ENCODE measurements around the gene UCK2.

Gene UCK2

DNA sequence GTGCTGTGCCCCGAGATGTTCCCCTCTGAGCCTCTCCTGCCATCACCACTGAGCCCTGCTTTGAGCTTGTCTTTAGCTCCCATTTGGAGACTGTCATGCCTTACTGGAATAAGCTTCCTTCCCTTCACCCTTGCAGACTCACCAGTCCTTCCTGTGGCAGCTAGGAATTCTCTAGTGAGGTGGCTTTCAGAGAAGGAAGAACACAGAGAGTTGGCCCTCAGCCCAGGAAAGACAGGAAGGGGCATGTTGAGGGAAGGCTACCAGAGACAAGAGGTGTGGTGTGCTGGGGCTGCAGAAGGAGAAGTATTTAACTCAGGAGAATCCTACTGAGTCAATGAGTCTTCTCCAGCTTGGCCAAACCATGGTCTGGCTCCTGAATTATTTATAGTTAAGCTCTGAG lies 76.3 kb downstream of the UCK2 start:
- no peak for DNase-seq

- no peak for DNase-seq
Measured at GRCh38 chr1:165904948-165905347, 77.5 kb downstream of the UCK2 start.

DNA sequence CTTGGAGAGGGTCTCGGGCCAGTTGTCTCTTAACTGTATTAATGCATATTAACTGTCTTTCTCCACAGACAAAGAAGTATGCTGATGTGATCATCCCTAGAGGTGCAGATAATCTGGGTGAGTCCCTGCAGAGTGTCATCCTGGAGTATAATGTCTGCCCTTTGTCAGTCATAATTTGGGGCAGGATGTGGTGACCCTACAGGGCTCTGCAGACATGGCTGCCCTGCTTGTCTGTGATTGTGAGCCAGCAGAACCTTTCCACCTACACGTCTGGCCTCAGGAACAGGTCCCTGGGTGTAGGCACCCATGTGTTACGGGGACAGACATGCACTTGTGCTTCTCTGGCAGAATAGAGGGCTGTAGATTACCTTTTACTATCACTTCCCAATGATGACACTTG lies 78.4 kb downstream of the UCK2 start:
- DNase-seq: no peak

GRCh38 chr1:165907256-165907857 lies 79.9 kb downstream of the UCK2 start:
- no peak for DNase-seq

DNA sequence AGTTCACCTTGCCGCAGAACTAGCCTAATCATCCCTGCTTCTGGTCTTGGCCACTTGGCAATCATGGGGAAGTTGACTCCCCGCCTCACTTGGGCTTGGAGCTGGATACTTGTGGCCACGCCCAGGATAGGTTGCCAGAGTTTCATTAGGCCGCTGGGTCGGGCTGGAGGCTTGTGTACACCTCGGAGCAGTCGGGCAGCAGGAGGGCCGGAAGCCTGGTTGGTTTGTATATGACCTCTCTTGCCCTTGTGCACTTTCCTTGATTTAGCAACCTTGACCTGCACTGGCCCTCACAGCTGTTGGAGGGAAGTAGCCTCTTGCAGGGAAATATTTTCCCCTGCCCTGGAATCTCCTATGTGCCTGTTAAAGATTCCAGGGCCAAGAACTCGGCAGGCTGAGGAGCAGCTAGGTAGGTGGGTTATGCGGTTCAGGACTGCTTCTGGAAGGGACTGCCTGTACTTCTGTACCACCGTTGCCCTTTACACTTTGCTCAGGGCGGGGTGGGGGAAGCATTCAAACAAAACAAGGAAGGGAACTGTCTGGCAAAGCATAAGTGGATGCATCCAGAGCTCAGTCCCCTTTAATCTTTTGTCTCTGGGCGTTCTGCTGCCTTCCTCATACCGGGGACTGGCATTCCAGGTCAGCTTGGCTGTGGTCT lies 83.5 kb downstream of the UCK2 start:
- DNase-seq: no peak

GRCh38 chr1:165911609-165912281 lies 84.3 kb downstream of the UCK2 start:
- no peak for DNase-seq

GRCh38 chr1:165912638-165913037 lies 85.2 kb downstream of the UCK2 start:
- no peak for DNase-seq

- peak in 11 of 14 donors; percentile 6 to 53 (median 35) for DNase-seq
Measured at GRCh38 chr1:165914136-165914798, 86.9 kb downstream of the UCK2 start.

DNA sequence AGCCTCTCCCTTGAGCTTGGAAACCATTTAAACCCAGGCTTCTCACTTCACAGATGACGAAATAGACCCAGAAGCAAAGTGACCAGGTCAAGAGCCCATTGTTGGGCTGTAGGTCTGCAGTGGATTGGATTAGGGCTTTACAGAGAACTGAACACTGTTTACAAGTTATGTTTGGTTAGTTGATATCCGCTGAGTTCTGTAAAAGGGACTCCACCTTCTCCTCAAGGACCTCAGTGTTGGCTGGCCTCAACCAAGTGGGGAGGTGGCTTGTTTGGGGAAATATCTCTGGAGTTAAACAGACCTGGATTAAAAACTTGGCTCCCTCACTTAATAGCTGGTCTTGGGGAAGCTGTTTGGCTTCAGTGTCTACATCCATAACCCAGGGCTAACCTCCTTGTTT lies 88.1 kb downstream of the UCK2 start:
- no peak for DNase-seq

DNA sequence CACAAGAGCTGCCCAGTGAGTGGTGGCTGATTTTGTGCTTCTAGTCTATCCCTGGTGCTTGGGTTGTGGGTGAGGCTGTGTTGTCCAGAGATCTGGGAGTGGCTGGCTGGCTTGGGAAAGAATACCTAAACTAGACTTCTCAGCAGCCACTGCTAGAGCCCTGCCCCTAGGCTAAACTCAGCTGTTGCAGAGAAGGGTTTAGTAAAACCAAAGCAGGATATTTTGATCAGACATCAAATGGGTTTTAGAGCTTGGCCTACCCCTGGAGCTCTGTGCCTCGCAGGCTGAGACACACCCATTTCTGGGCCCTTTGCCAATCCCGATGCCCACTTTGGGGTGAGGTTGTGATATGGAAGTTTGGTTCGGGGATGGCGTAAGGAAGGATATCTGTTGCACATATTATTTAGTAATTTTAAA lies 88.5 kb downstream of the UCK2 start:
- no peak for DNase-seq

GRCh38 chr1:165917166-165917565 lies 89.8 kb downstream of the UCK2 start:
- DNase-seq: no peak

DNA sequence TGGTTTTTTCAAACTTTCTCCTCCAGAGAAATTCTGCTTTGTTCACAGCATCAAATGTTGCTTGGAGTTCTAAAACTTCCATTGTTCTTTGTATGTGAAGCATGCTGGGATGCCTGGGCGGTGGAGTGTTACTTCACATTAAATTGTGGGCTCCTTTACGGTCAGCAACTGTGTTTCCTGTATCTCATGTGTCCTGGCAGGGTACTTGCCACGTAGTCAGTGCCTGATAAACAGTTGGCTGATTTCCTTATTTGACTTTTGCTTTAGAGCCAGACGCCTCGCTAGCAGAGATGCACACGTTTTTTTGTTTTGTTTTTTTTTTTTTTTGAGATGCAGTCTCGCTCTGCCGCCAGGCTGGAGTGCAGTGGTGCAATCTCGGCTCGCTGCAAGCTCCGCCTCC lies 96.7 kb downstream of the UCK2 start:
- DNase-seq: no peak

GRCh38 chr1:165925498-165926079 lies 98.2 kb downstream of the UCK2 start:
- no peak for DNase-seq

DNA sequence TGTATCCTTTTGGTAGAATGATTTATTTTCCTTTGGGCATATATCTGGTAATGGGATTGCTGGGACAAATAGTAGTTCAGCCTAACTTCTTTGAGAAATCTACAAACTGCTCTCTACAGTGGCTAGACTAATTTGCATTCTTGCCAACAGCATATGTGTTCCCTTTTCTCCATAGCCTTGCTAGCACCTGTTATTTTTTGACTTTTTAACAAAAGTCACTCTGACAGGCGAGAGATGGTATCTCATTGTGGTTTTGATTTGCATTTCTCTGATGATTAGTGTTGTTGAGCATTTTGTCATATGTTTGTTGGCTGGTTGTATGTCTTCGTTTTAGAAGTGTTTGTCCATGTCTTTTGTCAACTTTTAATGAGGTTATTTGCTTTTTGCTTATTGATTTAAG lies 99.8 kb downstream of the UCK2 start:
- DNase-seq: no peak

DNA sequence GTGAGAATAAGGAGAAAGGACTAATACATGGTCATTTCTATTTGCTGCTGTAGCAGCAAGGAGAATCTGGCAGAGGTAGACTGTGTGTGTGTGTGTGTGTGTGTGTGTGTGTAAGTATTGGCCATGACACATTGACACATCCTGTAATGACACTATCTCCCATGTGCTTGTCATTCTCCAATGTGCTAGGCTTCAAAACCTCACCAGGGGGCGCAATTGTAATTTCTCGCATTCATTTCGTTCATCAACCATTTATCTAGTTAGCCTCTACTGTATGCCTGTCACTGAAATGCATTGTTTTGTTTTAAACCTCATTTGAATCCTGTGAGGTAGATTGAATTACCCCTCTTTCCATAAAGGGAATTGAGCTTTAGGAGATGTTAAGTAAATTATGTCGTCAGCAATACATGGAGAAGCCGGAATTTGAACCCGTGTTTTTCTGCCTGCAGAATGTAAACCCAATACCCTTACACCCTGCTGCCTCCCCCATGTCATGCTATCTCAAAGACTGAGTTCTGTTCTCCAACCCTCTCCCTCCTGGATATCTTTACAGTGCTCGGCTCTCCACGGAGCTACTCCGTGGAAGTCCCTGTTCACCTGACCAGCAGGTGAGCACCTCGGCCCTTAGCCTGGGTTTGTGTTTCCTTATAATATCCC lies 100.8 kb downstream of the UCK2 start:
- peak in 4 of 14 donors; percentile 3 to 46 (median 19) for DNase-seq

- no peak for DNase-seq
Measured at GRCh38 chr1:165930961-165931360, 103.5 kb downstream of the UCK2 start.

DNA sequence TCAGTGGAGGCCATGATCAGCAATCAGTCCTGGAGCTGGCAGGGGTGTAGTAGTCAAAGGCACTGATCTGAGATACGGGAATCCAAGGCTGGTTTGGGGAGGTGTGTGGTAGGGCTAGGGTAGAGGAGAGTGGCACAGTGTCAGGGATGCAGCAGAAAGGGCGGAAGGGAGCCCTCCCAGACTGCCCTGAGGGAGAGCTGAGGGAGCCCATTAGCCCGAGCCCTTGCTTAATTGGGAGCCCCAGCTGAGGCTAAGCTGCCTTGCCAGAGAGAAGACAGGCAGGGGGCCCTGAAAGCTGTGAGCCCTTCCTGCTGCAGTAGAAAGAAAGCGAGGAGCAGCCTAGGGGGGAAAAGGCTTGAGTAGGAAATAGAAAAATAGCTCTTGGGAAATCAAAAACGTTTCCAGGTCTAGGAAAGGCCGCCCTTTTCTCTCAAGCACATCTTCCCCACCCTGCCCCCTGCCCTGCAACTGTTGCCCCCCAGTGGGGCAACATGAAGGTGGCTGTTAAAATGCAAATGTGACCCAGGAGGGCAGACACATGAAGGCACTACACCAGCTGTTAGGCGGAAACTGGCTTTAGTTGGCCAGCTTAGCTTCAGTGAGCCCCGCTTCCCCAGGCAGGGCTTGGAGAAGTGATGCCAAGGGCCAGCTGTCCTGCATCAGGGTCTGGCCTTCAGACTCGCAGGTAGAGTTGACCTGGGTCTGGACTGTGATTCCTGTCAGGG lies 106.2 kb downstream of the UCK2 start:
- DNase-seq: no peak

GRCh38 chr1:165936542-165936941 lies 109.1 kb downstream of the UCK2 start:
- no peak for DNase-seq

DNA sequence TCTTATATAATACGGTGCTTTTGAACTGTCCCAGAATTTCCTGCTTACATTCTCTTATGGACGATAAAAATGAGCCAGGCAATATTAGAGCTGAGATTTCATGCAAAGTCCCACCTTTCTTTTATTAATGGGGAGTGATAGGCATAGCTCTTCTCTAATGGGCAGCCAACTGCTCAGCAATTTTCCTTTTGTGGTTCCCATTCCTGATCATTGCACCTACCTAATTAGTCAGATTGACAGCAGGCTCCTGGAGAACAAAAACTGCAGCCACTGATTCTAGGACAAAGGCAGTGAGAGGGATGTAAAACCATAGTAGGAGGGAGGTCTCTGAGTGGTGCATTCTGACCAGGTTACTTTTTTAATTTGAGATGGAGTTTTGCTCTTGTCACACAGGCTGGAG lies 110.4 kb downstream of the UCK2 start:
- no peak for DNase-seq

GRCh38 chr1:165938844-165939243 lies 111.4 kb downstream of the UCK2 start:
- DNase-seq: no peak

GRCh38 chr1:165941531-165941930 lies 114.1 kb downstream of the UCK2 start:
- DNase-seq: no peak

GRCh38 chr1:165942062-165942461 lies 114.6 kb downstream of the UCK2 start:
- no peak for DNase-seq
